ENCODE measurements around the gene DGKB. TPM values are rescaled to one million over a fixed set of nuclear protein-coding genes. Genes with fewer than 3 reads are reported as not detected.

DGKB gene
- polyA plus RNA-seq, 1 experiment = 0.04 TPM

DNA sequence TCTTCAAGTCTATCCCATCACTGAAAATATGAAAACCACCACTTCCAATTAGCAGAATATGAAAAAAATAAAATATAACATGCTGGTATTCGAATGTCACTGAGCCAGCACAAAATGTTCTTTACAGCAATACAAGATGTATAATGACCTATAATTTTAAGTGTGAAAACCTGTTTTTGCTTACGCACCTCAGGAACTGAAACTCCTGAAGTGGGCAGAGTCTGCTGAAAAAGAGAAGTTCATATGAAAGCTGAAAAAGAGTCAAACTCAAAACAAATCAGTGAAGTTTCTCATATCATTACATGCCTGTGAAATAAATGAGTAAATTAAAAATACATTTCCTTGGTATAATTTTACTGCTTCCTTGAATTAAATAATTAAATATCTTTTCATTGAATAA, 272.5 kb downstream of the DGKB start:
- no peak for DNase-seq (ENCODE audit: low read depth, low spot score)
- Histone ChIP-seq H3K9me3 (ENCODE audit: control insufficient read depth, insufficient read depth, low read length) (no peaks in the 10 kb centered on the region), H3K27ac (ENCODE audit: low read depth, low read length) (no peak overlapping the region), H3K4me3 (ENCODE audit: low read depth, low read length) (no peak overlapping the region), H3K27me3 (ENCODE audit: control insufficient read depth, insufficient read depth, low read length) (no peaks in the 10 kb centered on the region)
- CTCF ChIA-PET = no interaction called here
- POLR2A ChIA-PET = no interaction called here
- TF ChIP-seq, protein P1, sequence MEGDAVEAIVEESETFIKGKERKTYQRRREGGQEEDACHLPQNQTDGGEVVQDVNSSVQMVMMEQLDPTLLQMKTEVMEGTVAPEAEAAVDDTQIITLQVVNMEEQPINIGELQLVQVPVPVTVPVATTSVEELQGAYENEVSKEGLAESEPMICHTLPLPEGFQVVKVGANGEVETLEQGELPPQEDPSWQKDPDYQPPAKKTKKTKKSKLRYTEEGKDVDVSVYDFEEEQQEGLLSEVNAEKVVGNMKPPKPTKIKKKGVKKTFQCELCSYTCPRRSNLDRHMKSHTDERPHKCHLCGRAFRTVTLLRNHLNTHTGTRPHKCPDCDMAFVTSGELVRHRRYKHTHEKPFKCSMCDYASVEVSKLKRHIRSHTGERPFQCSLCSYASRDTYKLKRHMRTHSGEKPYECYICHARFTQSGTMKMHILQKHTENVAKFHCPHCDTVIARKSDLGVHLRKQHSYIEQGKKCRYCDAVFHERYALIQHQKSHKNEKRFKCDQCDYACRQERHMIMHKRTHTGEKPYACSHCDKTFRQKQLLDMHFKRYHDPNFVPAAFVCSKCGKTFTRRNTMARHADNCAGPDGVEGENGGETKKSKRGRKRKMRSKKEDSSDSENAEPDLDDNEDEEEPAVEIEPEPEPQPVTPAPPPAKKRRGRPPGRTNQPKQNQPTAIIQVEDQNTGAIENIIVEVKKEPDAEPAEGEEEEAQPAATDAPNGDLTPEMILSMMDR (IDR thresholded peaks at IDR 0.05; ENCODE audit: low read depth, low read length) = no peak

DNA sequence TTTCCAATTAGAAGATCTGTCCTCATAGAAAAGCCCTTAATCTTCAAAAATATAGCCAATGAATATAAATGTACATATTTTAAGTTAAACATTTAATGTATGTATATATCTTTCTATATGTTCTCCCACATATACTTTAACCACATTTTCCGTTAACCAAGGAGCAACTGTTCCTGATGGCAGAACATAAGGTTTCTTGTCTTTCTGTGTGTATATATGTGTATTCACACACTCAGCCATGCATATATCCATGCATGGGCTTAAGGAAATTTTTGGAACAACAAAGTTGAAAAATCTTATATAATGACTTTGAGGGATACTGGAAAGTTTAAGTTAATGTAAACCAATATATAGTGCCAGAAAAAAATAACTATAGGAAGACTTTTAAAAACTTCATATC, 274.0 kb downstream of the DGKB start:
- no peaks in the 10 kb centered on the region for H3K9me3 ChIP-seq (ENCODE audit: control insufficient read depth, insufficient read depth, low read length)
- ChIA-PET CTCF (no interaction called here), POLR2A (no interaction called here)
- no peaks in the 10 kb centered on the region for H3K27me3 ChIP-seq (ENCODE audit: control insufficient read depth, insufficient read depth, low read length)
- no peak for DNase-seq (ENCODE audit: low read depth, low spot score)
- no peak overlapping the region for H3K27ac ChIP-seq (ENCODE audit: low read depth, low read length)
- TF ChIP-seq, protein P1 (IDR thresholded peaks at IDR 0.05; ENCODE audit: low read depth, low read length) = no peak
- H3K4me3 ChIP-seq (ENCODE audit: low read depth, low read length) = no peak overlapping the region

DNA sequence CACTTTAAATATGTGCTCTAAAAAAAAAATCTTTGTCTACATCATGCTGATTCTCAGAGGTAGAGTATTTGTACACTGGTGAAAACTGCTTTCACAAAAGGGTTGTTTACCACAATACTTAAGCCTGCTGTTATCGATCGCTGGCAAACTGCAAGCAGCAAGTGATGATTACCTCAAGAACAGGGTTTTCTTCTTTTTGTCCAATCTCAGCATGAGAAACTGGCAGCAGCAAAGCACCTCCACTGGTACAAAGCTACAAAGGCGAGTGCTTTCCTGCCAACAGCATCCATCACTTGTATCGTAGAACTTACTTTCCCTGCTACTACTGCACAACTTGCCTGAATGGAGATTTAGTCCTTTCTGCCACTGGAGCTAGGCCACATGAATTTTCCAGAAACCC, 276.5 kb downstream of the DGKB start:
- ChIA-PET CTCF (interaction anchor here (0.6 kb wide), 1 partner anchor 645 kb away, joined by 3 read pairs; no protein-coding TSS in a partner anchor), POLR2A (no interaction called here)
- no peaks in the 10 kb centered on the region for H3K27me3 ChIP-seq (ENCODE audit: control insufficient read depth, insufficient read depth, low read length)
- TF ChIP-seq, protein P1 (IDR thresholded peaks at IDR 0.05; ENCODE audit: low read depth, low read length) = no peak
- H3K27ac ChIP-seq (ENCODE audit: low read depth, low read length) = no peak overlapping the region
- no peak for DNase-seq (ENCODE audit: low read depth, low spot score)
- no peak overlapping the region for H3K4me3 ChIP-seq (ENCODE audit: low read depth, low read length)
- no peaks in the 10 kb centered on the region for H3K9me3 ChIP-seq (ENCODE audit: control insufficient read depth, insufficient read depth, low read length)

DNA sequence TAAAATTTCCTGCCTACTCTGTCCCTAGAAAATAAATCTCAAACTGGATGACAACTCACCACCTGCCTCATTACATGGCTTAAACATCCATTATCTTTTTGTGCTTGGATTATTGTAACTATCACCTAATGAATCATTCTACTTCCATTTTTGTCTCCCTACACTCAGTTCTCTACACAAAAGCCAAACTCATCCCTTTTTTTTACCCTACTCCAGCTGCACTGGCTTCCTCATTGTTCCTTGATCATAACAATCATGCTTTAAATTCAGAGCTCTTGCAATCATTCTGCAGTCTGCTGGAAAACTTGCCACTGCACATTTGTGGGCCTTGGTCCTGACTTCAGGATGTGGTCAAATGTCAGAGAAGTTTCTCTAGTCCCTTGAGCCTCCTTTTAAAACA, 280.0 kb downstream of the DGKB start:
- TF ChIP-seq, protein P1 (IDR thresholded peaks at IDR 0.05; ENCODE audit: low read depth, low read length) = no peak
- ChIA-PET POLR2A (interaction anchor here (0.6 kb wide), 1 partner anchor 1268 kb away, joined by 7 read pairs; no protein-coding TSS in a partner anchor), CTCF (no interaction called here)
- DNase-seq (ENCODE audit: low read depth, low spot score) = no peak
- Histone ChIP-seq H3K4me3 (ENCODE audit: low read depth, low read length) (no peak overlapping the region), H3K9me3 (ENCODE audit: control insufficient read depth, insufficient read depth, low read length) (no peaks in the 10 kb centered on the region), H3K27me3 (ENCODE audit: control insufficient read depth, insufficient read depth, low read length) (no peaks in the 10 kb centered on the region), H3K27ac (ENCODE audit: low read depth, low read length) (no peak overlapping the region)

DNA sequence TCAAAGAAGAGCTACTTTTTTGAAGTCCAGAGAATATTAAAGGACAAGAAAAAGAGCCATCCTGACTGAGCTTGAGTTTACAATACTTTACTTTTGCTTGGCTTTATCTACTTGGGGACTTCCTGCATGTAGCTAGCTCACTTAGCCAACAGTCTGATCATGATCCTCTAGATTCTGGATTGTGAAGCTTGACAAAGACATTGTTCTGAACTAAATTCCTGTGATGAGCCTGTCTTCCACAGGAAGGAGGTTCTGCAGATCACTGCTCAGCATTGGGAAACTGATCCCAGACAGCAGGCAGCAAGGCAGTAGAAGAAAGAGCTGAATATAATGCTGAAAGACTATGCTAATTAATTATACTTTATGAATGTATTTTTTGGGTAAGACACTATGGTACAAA, 296.4 kb downstream of the DGKB start:
- Histone ChIP-seq H3K27me3 (ENCODE audit: control insufficient read depth, insufficient read depth, low read length) (no peaks in the 10 kb centered on the region), H3K9me3 (ENCODE audit: control insufficient read depth, insufficient read depth, low read length) (no peaks in the 10 kb centered on the region), H3K4me3 (ENCODE audit: low read depth, low read length) (no peak overlapping the region), H3K27ac (ENCODE audit: low read depth, low read length) (no peak overlapping the region)
- DNase-seq (ENCODE audit: low read depth, low spot score) = no peak
- CTCF ChIA-PET = interaction anchor here (0.9 kb wide), 2 partner anchors 85 to 1323 kb away, joined by 3 read pairs; no protein-coding TSS in a partner anchor
- POLR2A ChIA-PET = no interaction called here
- TF ChIP-seq, protein P1 (IDR thresholded peaks at IDR 0.05; ENCODE audit: low read depth, low read length) = no peak

Data from AG04450 (cell line).